Amniotic epithelial cell (primary cell): Measurements from ENCODE around the gene ARID2.
A peak's percentile ranks its signal among the peaks of the same experiment; 100 is the strongest.

ENCODE experiments used
- DNase-seq: peaks from one replicate; pipeline ENCODE4 v3.0.0-alpha.2; 2010; ENCODE audit warnings: low read depth

The ARID2 gene

DNA sequence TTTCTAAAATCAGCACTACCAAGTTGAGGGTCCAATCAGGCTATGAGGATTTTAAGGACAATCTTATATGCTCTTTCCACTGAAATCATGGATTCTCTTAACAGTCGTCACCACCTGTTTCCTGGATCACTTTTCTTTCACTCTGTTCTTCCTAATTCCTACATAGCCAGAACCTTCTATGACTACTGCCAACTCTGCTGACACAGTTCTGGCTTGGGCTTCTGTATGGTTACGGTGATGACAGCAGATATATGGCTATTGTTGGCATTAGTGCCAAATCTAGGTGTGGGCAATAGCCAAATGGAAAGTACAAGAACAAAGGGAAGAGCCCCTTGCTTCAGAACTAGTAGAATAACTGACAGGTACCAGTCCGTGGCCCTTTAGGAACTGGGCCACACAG lies 124.0 kb downstream of the ARID2 start:
- no peak for DNase-seq

DNA sequence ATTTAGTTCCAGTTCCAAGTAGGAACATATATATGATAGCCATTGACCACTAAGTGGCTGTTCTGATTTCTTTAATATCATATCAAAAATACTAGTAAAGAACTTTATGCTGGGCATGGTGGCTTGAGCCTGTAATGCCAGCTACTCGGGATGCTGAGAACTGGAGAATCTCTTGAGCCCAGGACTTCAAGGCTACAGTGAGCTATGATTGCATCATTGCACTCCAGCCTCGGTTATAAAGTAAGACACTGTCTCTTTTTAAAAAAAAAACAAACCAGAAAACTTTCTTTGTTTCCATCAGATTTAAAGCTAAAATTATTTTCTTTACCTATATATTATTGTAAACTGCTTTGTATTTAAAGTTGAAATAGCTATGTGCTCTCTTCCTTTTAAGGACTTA lies 133.8 kb downstream of the ARID2 start:
- DNase-seq: peak; percentile 47

DNA sequence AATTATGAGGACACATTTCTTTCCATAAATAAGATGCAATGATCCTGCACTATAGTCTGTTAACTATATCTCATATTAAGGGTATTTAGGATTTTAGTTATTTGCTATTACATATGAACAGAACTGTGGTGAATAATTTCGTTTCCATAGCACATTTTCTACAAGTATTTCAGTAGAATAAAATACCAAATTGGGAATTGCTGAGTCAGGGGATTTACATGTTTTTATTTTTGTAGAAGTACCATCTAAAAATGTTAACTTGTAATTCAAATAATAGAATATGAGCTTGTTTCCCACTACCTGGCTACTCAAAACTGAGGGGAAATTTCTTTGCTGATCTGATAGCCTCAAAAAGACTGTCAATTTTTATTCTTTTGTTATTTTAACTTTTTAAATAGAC lies 136.8 kb downstream of the ARID2 start:
- no peak for DNase-seq

DNA sequence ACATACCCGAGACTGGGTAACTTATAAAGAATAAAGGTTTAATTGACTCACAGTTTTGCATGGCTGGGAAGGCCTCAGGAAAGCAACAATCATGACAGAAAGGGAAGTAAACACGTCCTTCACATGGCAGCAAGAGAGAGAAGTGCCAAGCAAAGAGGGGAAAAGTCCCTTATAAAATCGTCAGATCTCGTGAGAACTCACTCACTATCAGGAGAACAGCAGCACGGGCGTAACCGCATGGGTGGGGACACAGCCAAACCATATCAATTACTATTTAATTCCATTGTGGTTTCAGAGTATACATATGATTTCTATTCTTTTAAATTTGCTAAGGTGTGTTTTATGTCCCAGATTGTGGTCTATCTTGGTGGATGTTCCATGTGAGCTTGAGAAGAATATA lies 142.9 kb downstream of the ARID2 start:
- DNase-seq: no peak

DNA sequence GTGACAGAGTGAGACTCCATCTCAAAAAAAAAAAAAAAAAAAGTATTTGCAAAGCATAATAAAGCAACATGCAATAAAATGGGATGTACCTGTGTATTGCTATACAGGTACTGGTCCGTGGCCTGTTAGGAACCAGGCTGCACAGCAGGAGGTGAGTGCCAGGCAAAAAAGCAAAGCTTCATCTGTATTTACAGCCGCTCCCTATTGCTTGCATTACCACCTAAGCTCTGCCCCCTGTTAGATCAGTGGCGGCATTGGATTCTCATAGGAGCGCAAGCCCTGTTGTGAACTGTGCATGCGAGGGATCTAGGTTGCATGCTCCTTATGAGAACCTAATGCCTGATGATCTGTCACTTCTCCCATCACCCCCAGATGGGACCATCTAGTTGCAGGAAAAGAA lies 147.6 kb downstream of the ARID2 start:
- no peak for DNase-seq

DNA sequence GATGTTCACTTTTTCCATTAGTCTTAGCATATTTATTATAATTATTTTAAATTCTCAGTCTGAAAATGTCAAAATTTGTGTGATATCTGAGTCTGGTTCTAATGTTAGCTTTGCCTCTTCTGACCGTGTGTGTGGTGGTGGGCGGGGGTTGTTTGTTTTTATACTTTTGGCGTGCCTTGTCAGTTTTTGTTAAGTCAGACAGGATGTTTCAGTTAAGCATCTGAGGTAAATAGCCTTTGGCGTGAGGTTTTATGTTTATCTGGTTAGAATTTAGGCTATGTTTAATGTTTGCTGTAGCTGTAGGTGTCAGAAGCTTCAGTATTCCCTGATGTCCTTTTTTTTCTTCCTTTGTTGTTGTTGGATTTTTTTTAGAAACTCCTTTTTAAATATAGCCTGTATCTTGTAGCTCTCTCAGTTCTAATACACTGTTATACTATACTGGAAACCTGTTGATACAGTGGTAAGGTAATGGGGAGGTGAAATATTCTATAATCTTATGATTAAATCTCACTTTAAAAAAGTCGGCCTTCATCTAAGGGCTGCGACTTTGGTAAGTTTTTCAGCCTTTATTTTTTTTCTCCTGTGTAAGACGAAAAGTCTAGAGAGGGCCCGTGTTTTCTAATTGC lies 149.2 kb downstream of the ARID2 start:
- peak; percentile 24 for DNase-seq

DNA sequence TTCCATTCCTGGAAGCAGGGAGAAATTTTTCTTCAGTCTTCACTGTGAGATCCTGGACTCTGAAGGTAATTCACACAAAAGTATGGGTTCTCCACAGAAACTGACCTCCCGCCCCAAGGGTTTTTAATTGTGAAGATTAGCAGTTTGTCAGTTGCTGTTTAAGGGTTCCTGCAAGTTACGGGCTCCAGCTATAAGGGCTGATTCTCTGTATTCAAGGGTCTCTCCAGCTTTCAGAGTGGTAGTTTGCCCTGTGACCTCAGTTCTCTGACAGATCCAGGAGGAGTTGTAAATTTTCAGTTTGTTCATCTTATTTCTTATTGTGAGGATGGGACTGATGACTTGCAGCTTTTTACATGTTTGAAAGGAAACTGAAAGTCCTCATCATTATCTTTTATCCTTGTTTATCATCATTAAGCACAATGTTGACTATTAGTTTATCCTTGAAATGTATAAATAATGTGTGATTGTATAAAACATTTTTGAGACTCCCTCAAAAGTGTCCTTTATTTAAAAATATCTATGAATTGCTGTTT lies 149.9 kb downstream of the ARID2 start:
- no peak for DNase-seq

DNA sequence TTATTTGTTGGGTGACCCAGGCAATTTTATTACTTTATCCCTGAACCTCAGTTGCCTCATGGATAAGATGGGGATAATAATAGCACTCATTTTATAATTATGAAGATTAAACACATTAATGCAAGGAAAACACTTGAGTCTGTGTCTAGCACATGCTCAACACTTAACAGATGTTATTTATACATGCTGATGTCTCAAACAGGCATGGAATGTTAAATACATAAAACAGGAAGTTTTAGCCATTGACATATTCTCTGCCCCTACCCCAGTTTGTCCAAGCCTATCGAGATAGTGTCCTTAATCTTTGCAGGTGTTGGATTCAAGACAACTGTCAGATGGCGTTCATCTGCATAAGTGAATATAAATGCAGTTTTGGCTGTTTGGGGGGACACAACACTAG lies 151.0 kb downstream of the ARID2 start:
- no peak for DNase-seq

DNA sequence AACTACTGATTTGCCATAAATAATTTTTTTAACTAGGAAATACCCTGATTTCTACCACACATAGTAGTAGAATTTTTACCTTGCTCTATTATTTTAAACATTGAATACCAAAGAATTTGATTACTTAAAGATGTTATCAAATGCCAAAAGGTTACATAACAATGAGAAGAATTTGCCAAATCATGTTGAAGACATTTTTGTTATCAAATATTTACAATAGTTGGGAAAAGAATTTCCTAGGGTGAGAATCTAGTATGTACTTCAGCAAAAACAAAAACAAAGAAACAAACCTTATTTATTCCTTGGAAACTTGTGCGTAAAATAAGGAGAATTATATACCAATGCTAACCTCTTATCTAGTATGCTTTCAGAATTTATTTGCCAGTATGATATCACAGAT lies 153.7 kb downstream of the ARID2 start:
- DNase-seq: peak; percentile 5

DNA sequence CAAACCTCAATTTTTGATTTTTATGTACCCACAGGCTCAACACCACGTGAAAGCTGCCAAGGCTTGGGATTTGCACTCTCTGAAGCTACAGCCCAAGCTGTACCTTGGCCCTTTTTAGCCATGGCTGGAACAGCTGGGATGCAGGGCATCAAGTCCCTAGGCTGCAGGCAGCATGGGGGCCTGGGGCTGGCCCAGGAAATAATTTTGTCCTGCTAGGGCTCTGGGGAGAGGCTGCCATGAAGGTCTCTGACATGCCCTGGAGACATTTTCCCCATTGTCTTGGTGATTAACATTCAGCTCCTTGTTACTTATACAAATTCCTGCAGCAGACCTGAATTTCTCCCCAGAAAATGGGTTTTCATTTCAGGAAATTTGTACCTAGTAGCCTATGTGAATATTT lies 157.2 kb downstream of the ARID2 start:
- DNase-seq: no peak

DNA sequence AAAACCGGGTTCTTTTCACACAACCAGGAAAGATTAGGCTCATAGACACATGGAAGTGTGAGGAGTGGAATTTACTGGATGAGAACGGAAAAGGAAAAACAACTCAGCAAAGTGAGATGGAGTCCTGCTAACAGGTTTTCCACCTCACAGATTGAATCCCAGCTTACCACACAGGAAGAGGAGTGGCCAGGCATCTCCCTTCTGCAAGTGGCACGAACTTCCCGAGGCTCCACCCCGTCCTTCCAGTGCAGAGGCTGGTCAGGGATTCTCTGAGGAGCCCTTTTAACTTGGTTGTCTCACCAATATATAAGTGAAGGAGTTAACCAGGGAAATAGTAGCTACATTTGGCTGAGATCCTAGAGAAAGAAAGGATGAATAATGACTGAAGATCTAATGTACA lies 158.0 kb downstream of the ARID2 start:
- DNase-seq: no peak

DNA sequence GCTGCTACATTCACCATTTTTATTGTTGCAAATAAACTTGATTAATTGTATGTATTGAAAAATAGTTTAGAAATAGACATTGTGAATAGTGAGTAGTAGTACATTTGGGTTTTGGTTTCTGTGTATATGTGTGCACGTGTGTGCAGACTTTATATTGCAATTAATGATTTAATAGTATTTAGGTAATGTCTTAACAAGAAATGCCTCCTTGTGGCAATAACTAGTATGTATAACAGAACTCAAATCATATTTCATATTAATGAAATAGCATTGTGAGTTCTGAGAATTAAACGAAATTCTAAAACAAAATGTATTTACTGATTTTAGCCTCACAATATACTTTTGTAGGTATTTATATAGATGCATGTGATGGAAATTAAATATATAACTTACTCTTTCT lies 160.8 kb downstream of the ARID2 start:
- DNase-seq: no peak

DNA sequence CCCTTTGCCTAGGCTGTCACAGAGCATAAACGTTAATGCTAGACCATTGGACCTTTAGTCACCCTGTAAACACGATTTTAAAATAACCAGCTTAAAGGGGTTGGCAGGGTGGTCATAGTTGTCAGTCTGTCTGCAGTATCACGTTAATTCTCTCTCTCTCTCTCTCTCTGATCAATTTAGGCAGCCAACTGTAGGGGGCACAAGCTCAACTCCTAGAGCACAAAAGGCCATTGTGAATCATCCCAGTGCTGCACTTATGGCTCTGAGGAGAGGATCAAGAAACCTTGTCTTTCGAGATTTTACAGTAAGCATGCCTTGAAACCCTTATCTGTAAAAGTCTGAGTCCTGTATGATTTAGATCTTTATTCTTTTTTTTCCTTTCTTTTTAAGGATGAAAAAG lies 163.7 kb downstream of the ARID2 start:
- DNase-seq: peak; percentile 39

DNA sequence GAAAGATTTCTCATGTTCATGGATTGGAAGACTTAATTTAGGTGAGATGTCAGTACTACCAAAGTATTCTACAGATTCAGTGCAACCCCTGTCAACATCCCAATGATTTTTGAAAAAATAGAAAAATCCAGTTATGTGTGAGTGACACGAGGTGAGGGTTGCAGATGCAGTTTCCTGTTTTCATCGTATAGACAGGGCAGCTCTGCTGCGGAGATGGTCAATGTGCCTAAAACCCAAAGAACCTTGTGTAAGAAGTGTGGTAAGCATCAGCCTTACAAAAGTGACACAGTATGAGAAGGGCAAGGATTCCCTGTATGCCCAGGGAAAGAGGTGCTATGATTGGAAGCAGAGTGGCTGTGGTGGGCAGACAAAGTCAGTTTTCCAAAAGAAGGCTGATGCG lies 166.5 kb downstream of the ARID2 start:
- DNase-seq: no peak

DNA sequence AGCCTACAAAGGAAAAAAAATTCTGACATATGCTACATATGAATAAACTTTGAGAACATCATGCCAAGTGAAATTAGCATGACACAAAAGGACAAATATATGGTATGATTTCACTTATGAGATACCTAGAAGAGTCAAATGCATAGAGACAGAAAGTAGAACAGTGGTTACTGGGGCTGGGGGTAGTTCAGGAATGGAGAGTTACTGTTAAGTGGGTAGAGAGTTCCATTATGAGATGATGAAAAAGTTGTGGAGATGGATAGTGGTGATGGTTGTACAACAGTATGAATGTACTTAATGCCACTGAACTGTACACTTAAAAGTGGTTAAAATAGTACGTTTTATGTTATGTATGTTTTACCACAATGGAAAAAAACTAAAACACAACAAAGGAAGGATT lies 168.6 kb downstream of the ARID2 start:
- no peak for DNase-seq

DNA sequence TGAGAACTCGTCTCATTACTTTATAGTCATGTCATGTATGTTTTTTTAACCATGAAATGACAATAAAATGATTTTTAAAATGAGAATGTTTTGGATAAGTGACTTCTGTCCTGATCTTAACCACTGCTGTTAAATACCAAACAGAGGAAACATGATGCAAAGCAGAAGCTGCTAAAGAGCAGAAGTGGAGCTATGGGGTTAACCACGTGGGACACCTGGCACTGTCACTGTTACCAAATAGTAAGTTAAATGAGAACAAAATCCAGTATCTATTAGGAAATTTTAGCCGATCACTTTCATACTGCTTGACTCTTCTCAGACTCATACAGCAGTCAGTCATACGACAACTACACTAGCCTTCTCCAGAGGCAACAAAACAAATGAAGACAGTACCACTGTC lies 178.4 kb downstream of the ARID2 start:
- DNase-seq: no peak

DNA sequence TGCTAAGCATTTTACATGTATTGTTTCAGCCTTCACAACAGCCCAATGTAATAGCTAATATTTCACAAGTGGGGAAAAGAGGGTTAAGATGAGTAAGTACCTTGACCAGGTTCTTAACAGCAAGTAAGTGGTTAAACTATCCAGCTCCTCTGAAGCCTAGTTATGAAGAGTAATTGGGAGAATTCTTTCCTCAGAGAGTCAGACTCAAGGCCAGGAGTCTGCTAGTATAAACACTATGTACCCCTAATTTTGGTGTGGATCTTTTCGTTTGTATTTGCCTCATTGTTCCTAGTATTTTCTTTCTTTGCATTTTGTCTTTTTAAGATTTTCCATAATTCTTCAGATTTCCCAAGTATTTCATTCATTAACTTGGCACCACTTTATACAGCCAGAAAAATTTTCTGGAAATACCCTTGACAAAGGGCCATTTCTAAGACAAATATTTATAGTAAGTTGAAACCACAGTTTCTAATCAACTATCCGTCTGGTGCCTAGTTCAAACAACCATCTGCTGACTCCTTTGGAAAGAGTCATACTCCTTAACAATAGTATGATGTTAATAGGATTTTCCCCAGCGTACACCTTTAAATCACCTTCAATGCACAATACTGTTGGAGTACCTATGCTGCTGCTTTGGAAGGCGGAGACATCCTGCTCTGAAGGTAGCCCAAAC lies 179.7 kb downstream of the ARID2 start:
- no peak for DNase-seq

DNA sequence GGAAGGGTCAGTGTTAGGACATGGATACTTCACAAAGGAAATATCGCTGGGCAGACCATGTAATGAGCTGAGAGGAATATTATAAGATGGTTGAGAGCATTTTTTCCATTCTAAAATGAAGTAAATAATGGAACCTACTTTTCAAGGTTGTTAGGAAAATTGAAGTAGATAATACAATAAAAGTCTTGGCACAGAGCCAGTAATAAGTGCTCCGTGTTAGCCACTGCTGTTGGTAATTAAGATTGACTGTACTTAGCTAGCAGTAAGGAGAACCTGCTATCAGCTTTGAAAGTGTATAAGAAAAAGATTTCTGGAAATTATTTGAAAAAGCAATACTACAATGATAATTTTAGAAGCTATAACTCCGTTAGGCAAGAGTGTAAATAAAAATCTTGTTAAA lies 183.3 kb downstream of the ARID2 start:
- DNase-seq: no peak

DNA sequence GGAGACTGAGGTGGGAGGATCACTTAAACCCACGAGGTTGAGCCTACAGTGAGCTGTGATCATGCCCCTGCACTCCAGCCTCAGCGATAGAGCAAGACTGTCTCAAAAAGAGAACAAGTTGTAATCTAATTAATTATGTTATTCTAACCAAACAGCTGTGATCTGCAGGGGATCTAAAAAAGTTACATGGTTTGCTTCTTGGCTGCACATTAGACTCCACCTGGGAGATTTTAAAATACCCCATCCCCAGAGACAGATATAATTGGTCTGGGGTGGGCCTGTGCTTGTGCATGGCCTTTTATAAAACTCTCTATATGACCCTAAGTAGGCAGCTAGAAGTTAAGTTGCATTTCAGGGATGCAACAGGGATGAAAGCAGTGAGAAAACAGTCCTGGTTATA lies 184.1 kb downstream of the ARID2 start:
- no peak for DNase-seq

DNA sequence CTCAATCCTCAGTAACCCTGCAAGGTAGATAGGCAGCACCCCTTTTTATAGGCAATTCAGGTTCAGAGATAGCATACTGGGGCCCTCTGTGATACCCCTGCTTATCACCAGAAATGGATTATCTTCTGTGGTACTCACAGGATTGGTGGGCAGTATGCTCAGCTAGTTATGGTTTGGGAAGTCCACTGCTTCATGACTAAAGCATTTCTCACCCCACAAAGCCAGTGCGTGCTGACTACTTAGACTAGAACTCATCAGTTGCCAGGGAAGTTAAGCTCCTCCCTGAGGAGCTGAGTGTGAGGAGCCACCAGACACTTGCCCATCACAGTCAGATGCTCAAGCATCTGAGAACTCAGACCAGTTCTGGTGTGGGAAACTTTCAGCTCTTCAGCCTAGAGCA lies 184.6 kb downstream of the ARID2 start:
- peak; percentile 84 for DNase-seq

DNA sequence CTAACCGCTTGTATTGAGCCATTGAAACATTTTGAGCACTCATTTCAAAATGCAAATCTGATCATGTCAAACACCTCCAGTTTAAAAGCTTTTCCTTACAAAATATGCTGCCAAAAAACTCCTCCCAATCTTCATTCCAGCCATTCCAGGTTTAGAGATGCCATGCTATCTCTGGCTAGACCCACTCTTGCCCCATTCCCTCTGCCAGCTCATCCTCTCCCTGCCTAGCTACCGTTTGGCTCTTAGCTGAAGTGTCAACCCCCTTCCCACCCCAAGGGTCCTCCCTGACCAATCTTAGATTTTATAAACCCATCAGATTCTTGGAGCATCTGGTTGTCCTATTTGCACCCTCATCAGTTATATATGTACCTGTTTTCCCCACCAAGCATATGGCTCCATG lies 185.9 kb downstream of the ARID2 start:
- no peak for DNase-seq

DNA sequence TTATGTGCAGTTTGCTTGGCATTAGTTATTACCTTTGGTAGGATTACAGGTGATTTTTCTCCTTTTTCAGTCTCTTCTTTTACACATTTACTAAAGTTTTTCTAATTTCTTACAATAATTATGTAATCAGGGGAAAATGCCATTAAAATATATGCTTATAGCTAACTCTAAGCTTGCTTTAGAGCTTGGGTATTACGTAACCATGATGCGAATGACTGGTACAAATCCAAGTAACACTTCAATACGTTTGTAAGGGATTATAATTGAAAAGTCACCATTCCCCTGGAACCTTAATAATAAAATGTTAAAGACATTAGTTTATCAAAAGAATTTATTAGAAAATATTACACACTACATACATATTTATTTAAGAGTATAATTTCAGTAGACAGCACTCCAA lies 189.3 kb downstream of the ARID2 start:
- DNase-seq: peak; percentile 17

DNA sequence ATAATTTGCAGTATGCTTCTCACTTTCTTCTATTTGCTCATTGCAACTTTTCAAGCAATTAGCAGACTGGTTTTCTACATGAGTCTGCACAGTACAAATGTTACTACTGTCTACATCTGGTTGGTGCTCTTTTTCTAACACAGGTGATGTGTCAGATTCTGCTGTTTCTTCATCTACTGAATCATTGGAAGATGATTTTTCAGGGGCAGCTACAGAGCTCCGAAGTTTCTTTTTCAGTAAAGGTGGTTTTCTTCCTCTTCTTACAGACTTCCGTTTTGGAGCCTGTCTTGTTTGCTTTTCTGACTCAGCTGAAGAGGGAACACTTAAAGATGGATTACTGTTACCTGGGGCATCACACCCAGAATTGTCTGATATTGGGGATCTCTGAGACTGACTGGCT lies 198.8 kb downstream of the ARID2 start:
- no peak for DNase-seq

DNA sequence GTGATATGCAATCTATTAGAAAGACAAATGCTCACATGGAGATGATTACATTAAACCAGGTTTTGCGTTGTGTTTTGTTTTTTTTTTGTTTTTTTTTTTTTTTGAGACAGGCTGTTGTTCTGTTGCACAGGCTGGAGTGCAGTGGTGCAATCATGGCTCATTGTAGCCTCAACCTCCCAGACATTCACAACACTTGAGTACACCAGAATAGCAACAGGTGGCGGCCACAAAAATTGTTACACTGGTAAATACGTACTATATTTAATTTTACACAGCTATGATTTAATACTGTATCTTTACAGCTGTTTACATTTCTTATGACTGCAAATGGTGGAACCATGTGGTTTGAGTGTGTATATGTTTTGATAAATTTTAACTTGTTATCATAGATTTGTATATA lies 200.9 kb downstream of the ARID2 start:
- DNase-seq: no peak
